ENCODE results near the gene CRYL1. TPM values are rescaled to one million over a fixed set of nuclear protein-coding genes. Genes with fewer than 3 reads are reported as not detected.
A peak's percentile ranks its signal among the peaks of the same experiment; 100 is the strongest.

Gene CRYL1
- total and polyA plus RNA-seq, 2 of the 13 experiments (the other 11 are each of a cell fraction or from before 2014, with no cell fraction given): 57.2 to 115 TPM

DNA sequence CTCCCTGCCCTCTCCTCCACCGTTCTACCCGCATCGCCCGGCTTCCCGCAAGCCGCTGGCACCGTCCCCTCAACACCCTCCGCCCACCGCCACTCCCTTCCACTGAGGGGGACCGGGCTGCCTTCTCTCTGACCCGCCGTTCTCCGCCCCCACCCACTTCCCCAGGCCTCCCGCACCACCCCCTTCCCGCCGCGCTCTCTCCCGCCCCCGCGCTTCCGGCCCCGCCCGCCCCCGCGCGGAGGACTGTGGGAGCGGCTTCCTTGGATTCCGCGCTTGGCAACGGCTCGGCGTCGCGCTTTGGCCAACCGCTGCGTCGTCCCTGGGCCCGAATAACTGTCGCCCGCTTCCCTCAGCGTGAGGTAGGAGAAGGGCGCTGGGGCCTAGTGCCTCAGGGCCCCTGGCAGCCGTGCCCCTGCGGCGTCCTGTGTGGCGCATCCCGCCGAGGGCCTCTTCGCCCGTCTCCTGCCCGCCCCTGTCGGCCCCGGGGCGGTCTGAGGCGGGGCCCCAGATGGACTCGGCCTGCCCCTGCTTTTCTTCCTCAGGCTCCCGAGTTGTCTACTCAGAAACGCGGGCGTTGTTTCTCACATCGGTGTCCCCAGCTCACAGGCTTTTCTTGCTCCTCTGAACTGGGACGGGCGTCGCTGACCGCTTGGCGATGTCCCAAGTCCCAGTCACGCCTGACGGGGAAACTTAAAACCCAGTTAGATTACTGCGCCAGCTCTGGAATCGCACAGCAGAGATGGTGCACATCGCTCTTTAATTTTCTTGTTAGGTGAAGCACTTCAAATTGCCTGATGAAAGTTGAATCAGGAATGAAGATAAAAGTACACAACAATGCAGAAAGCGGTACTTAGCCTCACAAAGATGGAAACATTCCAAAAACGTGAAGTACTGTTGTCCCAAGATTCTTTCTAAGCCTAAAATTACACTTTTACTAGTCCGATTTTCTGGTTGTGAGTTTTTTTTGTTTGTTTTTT, 41.5 kb upstream of the CRYL1 start, which contains the start of gene IFT88 (continued):
- TF ChIP-seq, protein P1, sequence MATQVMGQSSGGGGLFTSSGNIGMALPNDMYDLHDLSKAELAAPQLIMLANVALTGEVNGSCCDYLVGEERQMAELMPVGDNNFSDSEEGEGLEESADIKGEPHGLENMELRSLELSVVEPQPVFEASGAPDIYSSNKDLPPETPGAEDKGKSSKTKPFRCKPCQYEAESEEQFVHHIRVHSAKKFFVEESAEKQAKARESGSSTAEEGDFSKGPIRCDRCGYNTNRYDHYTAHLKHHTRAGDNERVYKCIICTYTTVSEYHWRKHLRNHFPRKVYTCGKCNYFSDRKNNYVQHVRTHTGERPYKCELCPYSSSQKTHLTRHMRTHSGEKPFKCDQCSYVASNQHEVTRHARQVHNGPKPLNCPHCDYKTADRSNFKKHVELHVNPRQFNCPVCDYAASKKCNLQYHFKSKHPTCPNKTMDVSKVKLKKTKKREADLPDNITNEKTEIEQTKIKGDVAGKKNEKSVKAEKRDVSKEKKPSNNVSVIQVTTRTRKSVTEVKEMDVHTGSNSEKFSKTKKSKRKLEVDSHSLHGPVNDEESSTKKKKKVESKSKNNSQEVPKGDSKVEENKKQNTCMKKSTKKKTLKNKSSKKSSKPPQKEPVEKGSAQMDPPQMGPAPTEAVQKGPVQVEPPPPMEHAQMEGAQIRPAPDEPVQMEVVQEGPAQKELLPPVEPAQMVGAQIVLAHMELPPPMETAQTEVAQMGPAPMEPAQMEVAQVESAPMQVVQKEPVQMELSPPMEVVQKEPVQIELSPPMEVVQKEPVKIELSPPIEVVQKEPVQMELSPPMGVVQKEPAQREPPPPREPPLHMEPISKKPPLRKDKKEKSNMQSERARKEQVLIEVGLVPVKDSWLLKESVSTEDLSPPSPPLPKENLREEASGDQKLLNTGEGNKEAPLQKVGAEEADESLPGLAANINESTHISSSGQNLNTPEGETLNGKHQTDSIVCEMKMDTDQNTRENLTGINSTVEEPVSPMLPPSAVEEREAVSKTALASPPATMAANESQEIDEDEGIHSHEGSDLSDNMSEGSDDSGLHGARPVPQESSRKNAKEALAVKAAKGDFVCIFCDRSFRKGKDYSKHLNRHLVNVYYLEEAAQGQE (IDR thresholded peaks at IDR 0.05; ENCODE audit: borderline replicate concordance in 1 of 2, low read depth in 1 of 2, low read length in 2 of 2): 0 out of 4 replicates have a peak, but pooled peaks of 1 of the 2 experiments have one; percentile 19
- TF ChIP-seq MTA1 (CRISPR knock-in tag; IDR thresholded peaks at IDR 0.05; ENCODE audit: borderline replicate concordance): peak; percentile 58; the same call in 1 of the 2 replicates
- 0 out of 2 replicates have a peak, but pooled peaks have one; percentile 41 for TF ChIP-seq MAF1 (CRISPR knock-in tag; IDR thresholded peaks at IDR 0.05; ENCODE audit: borderline replicate concordance)
- no peak for TF ChIP-seq ZNF232 (CRISPR knock-in tag; IDR thresholded peaks at IDR 0.05; ENCODE audit: borderline replicate concordance)
- TF ChIP-seq, protein P2, sequence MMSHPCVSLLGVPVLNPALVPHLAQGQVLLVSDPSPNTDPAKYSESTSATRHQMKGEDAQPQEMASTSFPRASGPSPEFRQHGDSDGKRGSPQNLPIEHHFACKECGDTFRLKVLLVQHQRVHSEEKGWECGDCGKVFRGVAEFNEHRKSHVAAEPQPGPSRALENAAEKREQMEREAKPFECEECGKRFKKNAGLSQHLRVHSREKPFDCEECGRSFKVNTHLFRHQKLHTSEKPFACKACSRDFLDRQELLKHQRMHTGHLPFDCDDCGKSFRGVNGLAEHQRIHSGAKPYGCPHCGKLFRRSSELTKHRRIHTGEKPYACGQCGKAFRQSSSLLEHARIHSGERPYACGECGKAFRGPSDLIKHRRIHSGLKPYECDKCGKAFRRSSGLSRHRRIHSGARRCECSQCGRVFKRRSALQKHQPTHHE (CRISPR knock-in tag; IDR thresholded peaks at IDR 0.05; ENCODE audit: borderline replicate concordance): no peak
- TF ChIP-seq CEBPZ (IDR thresholded peaks at IDR 0.05; ENCODE audit: low read length): no peak
- TF ChIP-seq, protein P3, sequence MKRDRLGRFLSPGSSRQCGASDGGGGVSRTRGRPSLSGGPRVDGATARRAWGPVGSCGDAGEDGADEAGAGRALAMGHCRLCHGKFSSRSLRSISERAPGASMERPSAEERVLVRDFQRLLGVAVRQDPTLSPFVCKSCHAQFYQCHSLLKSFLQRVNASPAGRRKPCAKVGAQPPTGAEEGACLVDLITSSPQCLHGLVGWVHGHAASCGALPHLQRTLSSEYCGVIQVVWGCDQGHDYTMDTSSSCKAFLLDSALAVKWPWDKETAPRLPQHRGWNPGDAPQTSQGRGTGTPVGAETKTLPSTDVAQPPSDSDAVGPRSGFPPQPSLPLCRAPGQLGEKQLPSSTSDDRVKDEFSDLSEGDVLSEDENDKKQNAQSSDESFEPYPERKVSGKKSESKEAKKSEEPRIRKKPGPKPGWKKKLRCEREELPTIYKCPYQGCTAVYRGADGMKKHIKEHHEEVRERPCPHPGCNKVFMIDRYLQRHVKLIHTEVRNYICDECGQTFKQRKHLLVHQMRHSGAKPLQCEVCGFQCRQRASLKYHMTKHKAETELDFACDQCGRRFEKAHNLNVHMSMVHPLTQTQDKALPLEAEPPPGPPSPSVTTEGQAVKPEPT (CRISPR knock-in tag; IDR thresholded peaks at IDR 0.05; ENCODE audit: low read depth): no peak
- TF ChIP-seq, protein P4, sequence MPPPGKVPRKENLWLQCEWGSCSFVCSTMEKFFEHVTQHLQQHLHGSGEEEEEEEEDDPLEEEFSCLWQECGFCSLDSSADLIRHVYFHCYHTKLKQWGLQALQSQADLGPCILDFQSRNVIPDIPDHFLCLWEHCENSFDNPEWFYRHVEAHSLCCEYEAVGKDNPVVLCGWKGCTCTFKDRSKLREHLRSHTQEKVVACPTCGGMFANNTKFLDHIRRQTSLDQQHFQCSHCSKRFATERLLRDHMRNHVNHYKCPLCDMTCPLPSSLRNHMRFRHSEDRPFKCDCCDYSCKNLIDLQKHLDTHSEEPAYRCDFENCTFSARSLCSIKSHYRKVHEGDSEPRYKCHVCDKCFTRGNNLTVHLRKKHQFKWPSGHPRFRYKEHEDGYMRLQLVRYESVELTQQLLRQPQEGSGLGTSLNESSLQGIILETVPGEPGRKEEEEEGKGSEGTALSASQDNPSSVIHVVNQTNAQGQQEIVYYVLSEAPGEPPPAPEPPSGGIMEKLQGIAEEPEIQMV (CRISPR knock-in tag; IDR thresholded peaks at IDR 0.05; ENCODE audit: low read depth): 0 out of 2 replicates have a peak, but pooled peaks have one; percentile 61
- TF ChIP-seq ZGPAT (CRISPR knock-in tag; IDR thresholded peaks at IDR 0.05): peak; percentile 64
- TF ChIP-seq, protein P5, sequence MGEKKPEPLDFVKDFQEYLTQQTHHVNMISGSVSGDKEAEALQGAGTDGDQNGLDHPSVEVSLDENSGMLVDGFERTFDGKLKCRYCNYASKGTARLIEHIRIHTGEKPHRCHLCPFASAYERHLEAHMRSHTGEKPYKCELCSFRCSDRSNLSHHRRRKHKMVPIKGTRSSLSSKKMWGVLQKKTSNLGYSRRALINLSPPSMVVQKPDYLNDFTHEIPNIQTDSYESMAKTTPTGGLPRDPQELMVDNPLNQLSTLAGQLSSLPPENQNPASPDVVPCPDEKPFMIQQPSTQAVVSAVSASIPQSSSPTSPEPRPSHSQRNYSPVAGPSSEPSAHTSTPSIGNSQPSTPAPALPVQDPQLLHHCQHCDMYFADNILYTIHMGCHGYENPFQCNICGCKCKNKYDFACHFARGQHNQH (CRISPR knock-in tag; IDR thresholded peaks at IDR 0.05): 0 out of 2 replicates have a peak, but pooled peaks have one; percentile 25

All from HepG2 (cell line).